Transverse colon (tissue), 4 donors: ENCODE results near the gene HOXC9. TPM values are rescaled to one million over a fixed set of nuclear protein-coding genes. Genes with fewer than 3 reads are reported as not detected.
A peak's percentile ranks its signal among the peaks of the same experiment; 100 is the strongest.

Experiments
- DNase-seq: peaks from one replicate; pipeline ENCODE4 v3.0.0-alpha.2; 2019
- H3K27ac ChIP-seq, 4 donors: fragments of 200-600 bp; sonication (generic); 2 replicates each; pipeline ENCODE4 v1.5.1; 2016 to 2018; ENCODE audit warnings: inconsistent platforms in 4 of 4
- H3K27me3 ChIP-seq: fragments of 200-600 bp; sonication (generic); 2 replicates; pipeline ENCODE4 v1.5.1; 2017; ENCODE audit warnings: inconsistent platforms
- H3K36me3 ChIP-seq, 4 donors: fragments of 200-600 bp; sonication (generic); 2 replicates each; pipeline ENCODE4 v1.5.1; 2017 to 2019; ENCODE audit warnings: inconsistent platforms in 4 of 4
- H3K4me1 ChIP-seq, 4 donors: fragments of 200-600 bp; sonication (generic); 2 replicates each; pipeline ENCODE4 v1.5.1; 2017 to 2020; ENCODE audit warnings: inconsistent platforms in 4 of 4
- H3K4me3 ChIP-seq, 4 donors: fragments of 200-600 bp; sonication (generic); 1 replicate in 1 of 4; 2 replicates in 3 of 4; pipeline versions ENCODE4 v1.5.1 to v1.6.1; 2017 to 2019; ENCODE audit warnings: inconsistent platforms in 4 of 4
- H3K9me3 ChIP-seq, 2 donors: fragments of 200-600 bp; sonication (generic); 2 replicates each; pipeline ENCODE4 v1.5.1; 2017 to 2019; ENCODE audit warnings: inconsistent platforms in 2 of 2
- EP300 ChIP-seq: sonication (generic); formaldehyde crosslinking; IDR thresholded peaks from one replicate; pipeline ENCODE4 v1.6.1; 2017; ENCODE audit warnings: antibody characterized with exemption, low read depth
- POLR2A ChIP-seq: fragments of 450-650 bp; IDR thresholded peaks from one replicate; pipeline ENCODE4 v1.6.1; 2016; ENCODE audit warnings: antibody characterized with exemption, mild to moderate bottlenecking, moderate library complexity
- POLR2AphosphoS5 ChIP-seq, 3 donors: sonication (generic); formaldehyde crosslinking; IDR thresholded peaks; one replicate each; pipeline ENCODE4 v1.6.1; 2016; ENCODE audit warnings: antibody characterized with exemption in 3 of 3
- WGBS, 2 donors: methylation state at CpG; one replicate each; pipeline ENCODE4 v1.1.5; 2018; ENCODE audit warnings: low coverage in 1 of 2; 5-methylcytosine and 5-hydroxymethylcytosine counted together
- in situ Hi-C, 4 donors: fragments of 200-750 bp; cut with MboI; loops; one replicate each; pipeline versions ENCODE4 v1.15.0 to v1.15.1; 2017; ENCODE audit warnings: low sequenced_read_pairs in 3 of 4, low pct_ligation_motif_present in 1 of 4, low pct_unique_long_range_greater_than_20kb in 1 of 4
- intact Hi-C: fragments of 100-400 bp; cut with DNase I; formaldehyde crosslinking; loops from one replicate; pipeline ENCODE4 v1.15.1; 2023; ENCODE audit warnings: low total_unique reads
- total RNA-seq, 4 donors: library from RNA; depleted of rRNA; stranded (reverse); fragments of >200 nt; gene quantifications; one replicate each; pipeline ENCODE4 v1.1.0, GENCODE V29; 2016
- TF ChIP-seq, protein P1 (sequence below), 5 experiments: fragments of 200-600 bp in 3 of 5; fragments of 450-650 bp in 2 of 5; sonication (generic) in 3 of 5; IDR thresholded peaks; 1 replicate in 2 of 5; 2 replicates in 3 of 5; pipeline ENCODE4 v1.5.1; 2016 to 2017; ENCODE audit warnings: antibody characterized with exemption in 5 of 5, inconsistent platforms in 3 of 5, mild to moderate bottlenecking in 2 of 5, moderate library complexity in 1 of 5

The HOXC9 gene
- total RNA-seq, 4 donors from 2014 or later = not detected

DNA sequence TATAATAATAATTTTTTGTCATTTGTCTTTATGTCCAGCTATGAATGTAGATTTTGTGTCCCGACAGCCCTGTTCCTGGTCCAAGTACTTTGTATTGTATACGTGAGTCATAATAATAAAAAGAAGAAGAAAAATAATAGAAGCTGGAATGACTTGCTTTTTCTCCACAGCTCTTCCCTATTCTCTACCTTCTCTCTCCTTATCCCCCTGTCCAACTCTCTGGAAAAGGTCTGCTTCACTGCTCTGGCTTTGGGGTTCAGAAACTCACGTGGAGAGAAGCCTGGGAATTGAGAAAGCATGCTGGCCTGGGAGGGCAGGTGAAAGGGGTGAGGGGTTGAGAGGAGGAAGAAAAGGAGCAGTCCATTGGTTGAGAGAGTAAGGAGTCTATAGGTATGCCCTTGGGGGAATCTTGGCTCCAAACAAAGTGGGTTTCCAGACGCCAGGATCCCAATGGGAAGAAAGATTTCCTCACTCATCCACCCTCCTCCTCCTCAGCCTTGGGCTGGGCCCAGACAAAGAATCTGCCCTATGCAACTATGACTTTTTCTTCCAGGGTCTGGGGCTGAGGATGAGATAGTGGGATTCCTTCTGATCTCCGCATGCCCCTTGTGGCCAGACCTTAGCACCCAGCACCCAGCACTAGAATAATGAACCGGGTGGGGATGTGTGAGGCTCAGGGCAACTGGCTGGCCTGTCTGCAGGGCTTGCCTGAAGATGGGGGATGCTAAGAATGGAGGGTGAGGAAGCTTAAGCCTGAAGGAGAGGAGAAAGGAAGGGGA lies 12.9 kb downstream of the HOXC9 start:
- intact Hi-C loops (no loop called here), in situ Hi-C loops (no loop called here)
- Histone ChIP-seq H3K36me3 (no peaks in the 10 kb centered on the region), H3K27ac (no peak overlapping the region), H3K4me1 (peaks cover 13 to 39% (median 27%) of the 10 kb centered on the region in 4 donors), H3K27me3 (peaks cover 98% of the 10 kb centered on the region), H3K4me3 (no peak overlapping the region), H3K9me3 (no peaks in the 10 kb centered on the region)
- no peak for DNase-seq
- WGBS, 2 donors = 28 to 39% methylated on average over 5 to 6 of the region's 6 CpGs
- TF ChIP-seq POLR2AphosphoS5 (IDR thresholded peaks at IDR 0.05) (no peak), POLR2A (no peak), EP300 (no peak)
- TF ChIP-seq, protein P1, sequence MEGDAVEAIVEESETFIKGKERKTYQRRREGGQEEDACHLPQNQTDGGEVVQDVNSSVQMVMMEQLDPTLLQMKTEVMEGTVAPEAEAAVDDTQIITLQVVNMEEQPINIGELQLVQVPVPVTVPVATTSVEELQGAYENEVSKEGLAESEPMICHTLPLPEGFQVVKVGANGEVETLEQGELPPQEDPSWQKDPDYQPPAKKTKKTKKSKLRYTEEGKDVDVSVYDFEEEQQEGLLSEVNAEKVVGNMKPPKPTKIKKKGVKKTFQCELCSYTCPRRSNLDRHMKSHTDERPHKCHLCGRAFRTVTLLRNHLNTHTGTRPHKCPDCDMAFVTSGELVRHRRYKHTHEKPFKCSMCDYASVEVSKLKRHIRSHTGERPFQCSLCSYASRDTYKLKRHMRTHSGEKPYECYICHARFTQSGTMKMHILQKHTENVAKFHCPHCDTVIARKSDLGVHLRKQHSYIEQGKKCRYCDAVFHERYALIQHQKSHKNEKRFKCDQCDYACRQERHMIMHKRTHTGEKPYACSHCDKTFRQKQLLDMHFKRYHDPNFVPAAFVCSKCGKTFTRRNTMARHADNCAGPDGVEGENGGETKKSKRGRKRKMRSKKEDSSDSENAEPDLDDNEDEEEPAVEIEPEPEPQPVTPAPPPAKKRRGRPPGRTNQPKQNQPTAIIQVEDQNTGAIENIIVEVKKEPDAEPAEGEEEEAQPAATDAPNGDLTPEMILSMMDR (IDR thresholded peaks at IDR 0.05) = no peak

GRCh38 chr12:54014377-54015017 lies 14.5 kb downstream of the HOXC9 start:
- H3K27me3 ChIP-seq = peaks cover 100% of the 10 kb centered on the region
- H3K36me3 ChIP-seq = no peaks in the 10 kb centered on the region
- no peak overlapping the region for H3K27ac ChIP-seq
- TF ChIP-seq, protein P1 (IDR thresholded peaks at IDR 0.05) = no peak
- TF ChIP-seq POLR2AphosphoS5 (IDR thresholded peaks at IDR 0.05) = no peak
- TF ChIP-seq EP300 = no peak
- no peak for TF ChIP-seq POLR2A
- intact Hi-C loops (no loop called here), in situ Hi-C loops (no loop called here)
- H3K9me3 ChIP-seq = no peaks in the 10 kb centered on the region
- peaks cover 12 to 44% (median 24%) of the 10 kb centered on the region in 4 donors for H3K4me1 ChIP-seq
- no peak for DNase-seq
- no peak overlapping the region for H3K4me3 ChIP-seq
- 41 to 50% methylated on average over 2 to 36 of the region's 36 CpGs for WGBS, 2 donors

DNA sequence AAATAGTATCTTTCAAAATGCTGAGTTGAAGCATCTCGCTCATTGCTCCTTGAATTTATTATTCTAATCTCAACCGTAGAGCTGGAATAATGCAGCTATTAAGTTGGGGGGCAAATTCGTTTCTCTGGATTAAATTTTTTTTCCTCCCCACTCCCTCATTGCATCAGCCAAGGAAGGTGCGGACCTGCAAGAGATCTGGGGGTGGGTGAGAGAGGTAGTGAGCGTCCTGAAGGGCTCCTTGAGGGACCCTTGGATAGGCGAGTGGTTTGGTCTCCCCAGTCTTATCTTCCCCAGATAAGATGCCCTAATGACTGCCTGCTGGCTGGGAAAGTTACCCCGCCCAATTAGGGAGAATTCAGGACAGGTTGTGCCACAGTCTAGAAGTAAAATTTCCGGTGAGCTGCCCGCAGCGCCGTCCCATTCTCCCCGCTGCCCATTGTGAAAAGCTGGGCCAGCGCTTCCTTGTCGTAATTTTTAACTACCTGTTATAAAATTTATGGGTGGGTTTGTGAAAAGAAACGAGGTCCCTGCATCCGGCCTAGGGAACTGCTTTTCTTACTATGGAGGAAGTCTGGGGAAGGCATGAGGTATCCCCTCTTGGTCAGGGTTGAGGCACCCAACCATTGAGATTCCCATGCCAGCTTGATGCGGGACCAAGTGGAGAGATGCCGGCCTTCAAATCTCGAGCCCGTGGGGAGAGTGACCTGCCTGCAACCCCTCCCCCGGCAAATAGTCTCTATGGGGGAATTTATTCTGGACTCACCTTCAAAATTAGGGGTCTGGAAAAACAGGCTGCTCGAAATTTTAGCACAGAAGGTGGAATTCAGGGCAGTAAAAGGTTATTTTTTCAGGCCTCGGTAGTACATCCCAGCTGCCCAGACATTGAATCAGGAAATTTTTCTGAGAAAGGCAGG lies 15.3 kb downstream of the HOXC9 start:
- Histone ChIP-seq H3K9me3 (no peaks in the 10 kb centered on the region), H3K27ac (no peak overlapping the region), H3K4me3 (no peak overlapping the region), H3K36me3 (no peaks in the 10 kb centered on the region), H3K4me1 (peaks cover 12 to 44% (median 23%) of the 10 kb centered on the region in 4 donors), H3K27me3 (peaks cover 100% of the 10 kb centered on the region)
- 12 to 23% methylated on average over 9 to 23 of the region's 23 CpGs for WGBS, 2 donors
- TF ChIP-seq POLR2AphosphoS5 (IDR thresholded peaks at IDR 0.05) = no peak
- TF ChIP-seq, protein P1 (IDR thresholded peaks at IDR 0.05) = no peak
- no peak for TF ChIP-seq POLR2A
- TF ChIP-seq EP300 = no peak
- DNase-seq = no peak
- intact Hi-C loops (no loop called here), in situ Hi-C loops (no loop called here)

DNA sequence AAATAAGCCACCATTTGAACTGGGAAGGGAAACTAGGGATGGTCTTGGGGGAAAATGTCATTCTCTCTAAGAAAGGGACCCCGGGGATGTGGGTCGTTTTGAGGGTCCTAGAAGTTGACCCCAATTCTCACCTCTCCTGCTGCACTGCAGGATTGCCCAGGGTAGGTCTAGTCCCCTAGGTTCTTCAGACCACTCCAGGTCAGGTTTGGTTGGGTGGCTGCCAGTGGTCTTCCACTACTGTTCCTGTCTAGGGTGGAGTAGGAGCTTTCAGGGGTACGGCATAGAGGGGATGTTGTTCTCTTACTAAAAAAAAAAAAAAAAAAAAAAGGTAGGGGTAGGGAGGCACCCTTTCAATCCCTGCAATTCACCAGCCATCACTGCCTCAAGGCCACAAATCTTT lies 16.1 kb downstream of the HOXC9 start:
- no peaks in the 10 kb centered on the region for H3K9me3 ChIP-seq
- peaks cover 12 to 40% (median 22%) of the 10 kb centered on the region in 4 donors for H3K4me1 ChIP-seq
- H3K4me3 ChIP-seq = no peak overlapping the region
- WGBS, 2 donors = 19 to 20% methylated on average over 2 to 3 of the region's 3 CpGs
- H3K27ac ChIP-seq = peak overlapping the region in 1 of 4 donors; percentile 63
- TF ChIP-seq POLR2A (no peak), EP300 (no peak)
- TF ChIP-seq, protein P1 (IDR thresholded peaks at IDR 0.05) = no peak
- peaks cover 100% of the 10 kb centered on the region for H3K27me3 ChIP-seq
- no peaks in the 10 kb centered on the region for H3K36me3 ChIP-seq
- intact Hi-C loops (no loop called here), in situ Hi-C loops (no loop called here)
- DNase-seq = no peak
